Loucy (cell line): ENCODE results near the gene MSL3B.

ENCODE experiments used
- H2AFZ ChIP-seq: fragments of 200-600 bp; sonication (generic); 2 replicates; pipeline ENCODE4 v1.6.0; 2016; ENCODE audit warnings: antibody characterized with exemption, mild to moderate bottlenecking, low read length, moderate library complexity
- H3F3A ChIP-seq: fragments of 200-600 bp; 2 replicates; pipeline ENCODE4 v1.6.0; 2016; ENCODE audit warnings: antibody characterized with exemption, low read depth, mild to moderate bottlenecking
- H3K27me3 ChIP-seq: fragments of 200-600 bp; sonication (generic); 2 replicates; pipeline ENCODE4 v1.6.1; 2014; ENCODE audit warnings: low read length, mild to moderate bottlenecking; ENCODE audit not compliant: insufficient read depth, poor library complexity, severe bottlenecking
- H3K36me3 ChIP-seq: fragments of 200-600 bp; sonication (generic); 2 replicates; pipeline ENCODE4 v1.6.1; 2016; ENCODE audit warnings: low read length; ENCODE audit not compliant: insufficient read depth
- H3K4me1 ChIP-seq: fragments of 200-600 bp; sonication (generic); 2 replicates; pipeline ENCODE4 v1.5.1; 2014; ENCODE audit warnings: low read length, mild to moderate bottlenecking; ENCODE audit not compliant: insufficient read depth, poor library complexity, severe bottlenecking
- H3K4me2 ChIP-seq: fragments of 200-600 bp; sonication (generic); 2 replicates; pipeline ENCODE4 v1.6.0; 2014; ENCODE audit warnings: antibody characterized with exemption, low read length, low read depth, mild to moderate bottlenecking; ENCODE audit not compliant: poor library complexity, severe bottlenecking
- H3K4me3 ChIP-seq: fragments of 200-600 bp; sonication (generic); 2 replicates; pipeline ENCODE4 v1.5.1; 2014; ENCODE audit warnings: low read length, mild to moderate bottlenecking, mixed read lengths; ENCODE audit not compliant: poor library complexity, severe bottlenecking
- H3K79me2 ChIP-seq: fragments of 200-600 bp; sonication (generic); 2 replicates; pipeline ENCODE4 v1.6.1; 2014; ENCODE audit warnings: low read length; ENCODE audit not compliant: insufficient read depth
- H3K9ac ChIP-seq: fragments of 200-600 bp; sonication (generic); 2 replicates; pipeline ENCODE4 v1.6.0; 2014; ENCODE audit warnings: mild to moderate bottlenecking, low read depth, low read length, moderate library complexity; ENCODE audit not compliant: poor library complexity, severe bottlenecking
- H3K9me2 ChIP-seq: fragments of 200-600 bp; sonication (generic); replicated peaks from 2 replicates; pipeline ENCODE4 v1.6.1; 2016; ENCODE audit warnings: low read depth, low read length, mixed read lengths
- H3K9me3 ChIP-seq: fragments of 200-600 bp; sonication (generic); 2 replicates; pipeline ENCODE4 v1.6.1; 2014; ENCODE audit warnings: mild to moderate bottlenecking, antibody characterized with exemption, low read length, low read depth; ENCODE audit not compliant: insufficient read depth
- H4K20me1 ChIP-seq: fragments of 200-600 bp; sonication (generic); 2 replicates; pipeline ENCODE4 v1.6.0; 2014; ENCODE audit warnings: antibody characterized with exemption, low read length, mild to moderate bottlenecking; ENCODE audit not compliant: insufficient read depth, poor library complexity, severe bottlenecking
- EZH2phosphoT487 ChIP-seq: fragments of 200-600 bp; IDR thresholded peaks from 2 replicates; pipeline ENCODE4 v1.6.1; 2018; ENCODE audit warnings: antibody characterized with exemption, mild to moderate bottlenecking, moderate library complexity, borderline replicate concordance
- TF ChIP-seq, protein P1 (sequence below): fragments of 200-600 bp; sonication (generic); conservative IDR thresholded peaks from 2 replicates; pipeline ENCODE4 v1.5.1; 2014; ENCODE audit warnings: mild to moderate bottlenecking, antibody characterized with exemption, low read length

MSL3B gene

DNA sequence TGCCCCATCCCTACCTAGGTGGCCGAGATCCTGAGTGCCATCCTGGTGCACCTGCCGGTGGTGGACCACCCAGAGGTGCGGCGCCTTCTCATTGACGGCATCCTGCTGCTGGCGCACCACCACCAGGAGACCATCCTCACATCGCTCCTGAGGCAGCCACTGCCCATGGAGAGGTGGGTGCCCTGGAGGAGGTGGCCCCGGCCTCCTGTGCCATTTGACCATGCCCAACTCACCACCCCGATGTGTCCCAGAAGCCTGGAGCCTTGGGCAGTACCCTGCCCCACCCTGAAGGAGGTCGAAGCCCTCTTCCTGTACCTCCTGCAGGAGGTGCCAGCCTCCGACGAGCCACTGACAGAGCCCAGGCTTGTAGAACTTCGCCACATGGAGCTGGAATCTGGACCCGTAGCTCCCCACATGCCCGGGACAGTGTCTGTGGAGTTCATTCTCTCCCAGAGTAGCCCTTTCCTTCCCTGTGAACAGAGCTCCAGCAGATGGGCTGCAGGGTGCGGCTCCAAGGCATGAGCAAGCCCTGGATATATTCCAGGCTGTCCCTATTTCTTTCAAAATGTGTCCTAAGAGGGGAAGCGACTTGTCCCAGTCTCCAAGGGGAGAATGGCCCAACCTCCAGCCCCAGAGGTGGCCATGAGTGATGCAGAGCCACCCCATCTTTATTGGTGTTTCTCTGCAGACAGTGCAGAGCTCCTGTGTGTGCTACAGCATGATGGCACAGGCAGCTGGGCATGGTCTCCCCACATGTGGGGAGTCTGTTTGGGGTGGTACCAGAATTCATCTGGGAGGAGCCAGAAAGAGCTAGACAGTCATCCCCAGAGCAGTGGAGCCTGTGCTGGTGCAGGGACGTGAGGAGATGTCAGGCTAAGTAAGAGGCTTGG lies 48.1 kb downstream of the MSL3B start:
- Histone ChIP-seq H3K4me1 (no peaks in the 10 kb centered on the region), H3K4me2 (no peak overlapping the region), H3K9me2 (no peaks in the 10 kb centered on the region), H3K9ac (no peak overlapping the region), H3F3A (no peaks in the 10 kb centered on the region), H3K4me3 (no peak overlapping the region), H3K27me3 (no peaks in the 10 kb centered on the region), H2AFZ (no peak overlapping the region), H3K36me3 (no peaks in the 10 kb centered on the region), H3K79me2 (no peaks in the 10 kb centered on the region), H3K9me3 (no peaks in the 10 kb centered on the region), H4K20me1 (no peaks in the 10 kb centered on the region)
- TF ChIP-seq, protein P1, sequence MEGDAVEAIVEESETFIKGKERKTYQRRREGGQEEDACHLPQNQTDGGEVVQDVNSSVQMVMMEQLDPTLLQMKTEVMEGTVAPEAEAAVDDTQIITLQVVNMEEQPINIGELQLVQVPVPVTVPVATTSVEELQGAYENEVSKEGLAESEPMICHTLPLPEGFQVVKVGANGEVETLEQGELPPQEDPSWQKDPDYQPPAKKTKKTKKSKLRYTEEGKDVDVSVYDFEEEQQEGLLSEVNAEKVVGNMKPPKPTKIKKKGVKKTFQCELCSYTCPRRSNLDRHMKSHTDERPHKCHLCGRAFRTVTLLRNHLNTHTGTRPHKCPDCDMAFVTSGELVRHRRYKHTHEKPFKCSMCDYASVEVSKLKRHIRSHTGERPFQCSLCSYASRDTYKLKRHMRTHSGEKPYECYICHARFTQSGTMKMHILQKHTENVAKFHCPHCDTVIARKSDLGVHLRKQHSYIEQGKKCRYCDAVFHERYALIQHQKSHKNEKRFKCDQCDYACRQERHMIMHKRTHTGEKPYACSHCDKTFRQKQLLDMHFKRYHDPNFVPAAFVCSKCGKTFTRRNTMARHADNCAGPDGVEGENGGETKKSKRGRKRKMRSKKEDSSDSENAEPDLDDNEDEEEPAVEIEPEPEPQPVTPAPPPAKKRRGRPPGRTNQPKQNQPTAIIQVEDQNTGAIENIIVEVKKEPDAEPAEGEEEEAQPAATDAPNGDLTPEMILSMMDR = no peak
- TF ChIP-seq EZH2phosphoT487 = no peak

DNA sequence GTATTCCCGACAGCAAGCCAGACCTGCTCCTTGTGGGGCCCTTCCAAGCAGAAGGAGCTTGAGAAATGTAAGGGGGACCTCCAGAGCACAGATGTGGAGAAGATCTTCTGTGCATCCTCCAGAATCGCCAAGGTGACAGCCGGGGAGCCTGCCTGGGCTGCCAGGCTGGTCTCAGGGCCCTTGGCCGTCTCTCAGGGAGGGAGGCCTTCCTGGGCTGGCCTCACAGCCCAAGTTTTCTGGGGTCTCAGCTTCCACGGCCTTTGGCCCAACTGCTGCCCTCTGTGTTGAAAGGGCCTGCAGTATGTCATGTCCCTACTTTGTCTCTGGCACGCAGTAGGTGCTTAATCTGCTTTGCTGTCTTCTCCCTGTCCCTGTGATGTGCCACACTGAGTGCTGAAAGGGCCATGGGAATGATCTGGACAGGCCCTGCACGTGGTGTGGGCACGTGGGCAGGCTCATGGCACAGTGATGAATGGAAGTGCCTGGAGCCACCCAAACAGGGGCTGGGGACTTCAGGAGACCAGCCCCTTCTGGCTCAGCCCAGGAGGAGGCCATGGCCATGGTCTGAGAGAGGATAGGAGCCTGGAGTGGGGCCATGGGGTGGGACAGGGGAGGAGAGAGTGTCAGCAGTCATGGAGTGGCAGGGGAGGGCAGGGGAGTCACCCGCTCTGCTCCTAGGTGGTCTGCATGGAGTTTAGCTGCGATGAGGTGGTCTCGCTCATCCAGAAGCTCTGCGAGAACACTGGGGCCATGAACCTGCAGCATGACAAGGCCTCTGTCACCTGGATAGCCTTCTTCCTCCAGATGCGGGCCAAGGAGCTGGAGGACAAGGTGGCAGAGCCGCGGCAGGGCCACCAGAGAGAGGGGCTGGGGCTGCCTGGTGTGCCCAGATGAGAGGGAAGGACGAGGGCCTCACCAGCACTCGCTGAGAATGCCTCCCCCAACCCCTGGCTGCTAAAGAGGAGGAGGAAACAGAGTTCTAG lies 49.3 kb downstream of the MSL3B start:
- no peaks in the 10 kb centered on the region for H3K27me3 ChIP-seq
- no peak overlapping the region for H3K4me3 ChIP-seq
- H3K4me2 ChIP-seq = no peak overlapping the region
- no peak for TF ChIP-seq EZH2phosphoT487
- TF ChIP-seq, protein P1 = no peak
- H3K9me3 ChIP-seq = no peaks in the 10 kb centered on the region
- no peaks in the 10 kb centered on the region for H3K4me1 ChIP-seq
- H3F3A ChIP-seq = no peaks in the 10 kb centered on the region
- H3K79me2 ChIP-seq = no peaks in the 10 kb centered on the region
- H4K20me1 ChIP-seq = no peaks in the 10 kb centered on the region
- no peak overlapping the region for H2AFZ ChIP-seq
- no peaks in the 10 kb centered on the region for H3K9me2 ChIP-seq
- H3K9ac ChIP-seq = no peak overlapping the region
- no peaks in the 10 kb centered on the region for H3K36me3 ChIP-seq

DNA sequence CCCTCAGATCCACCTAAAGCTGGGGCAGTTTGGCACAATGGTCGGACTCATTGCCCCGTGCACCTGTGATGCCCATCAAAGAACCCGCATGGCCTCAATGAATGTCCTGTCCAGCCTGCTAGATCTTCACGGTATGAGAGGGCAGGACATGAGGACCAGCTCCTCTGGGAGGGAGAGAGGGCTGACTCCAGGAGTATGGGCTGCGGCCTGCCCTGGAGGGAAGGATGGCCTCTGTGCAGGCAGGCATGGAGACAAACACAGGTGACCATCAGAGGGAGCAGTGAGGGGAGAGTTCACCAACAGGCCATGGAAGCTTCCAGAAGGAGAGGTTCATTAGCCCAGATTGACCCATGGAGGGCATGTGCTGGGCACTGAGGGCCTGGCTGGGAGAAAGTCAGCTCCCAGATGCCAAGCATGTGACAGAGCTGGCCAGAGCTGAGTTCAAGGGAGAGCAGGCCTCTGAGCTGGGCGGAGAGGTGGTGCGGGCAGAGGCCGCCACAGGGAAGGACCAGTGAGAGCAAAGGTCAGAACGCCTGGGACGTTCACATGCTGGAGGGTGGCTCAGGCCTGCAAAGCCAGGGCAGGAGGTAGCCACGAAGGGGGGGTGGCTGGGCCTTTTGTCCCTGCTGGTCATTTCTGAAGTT lies 50.1 kb downstream of the MSL3B start:
- Histone ChIP-seq H3K4me3 (no peak overlapping the region), H3K9me2 (no peaks in the 10 kb centered on the region), H4K20me1 (no peaks in the 10 kb centered on the region), H3K4me2 (no peak overlapping the region), H3K27me3 (no peaks in the 10 kb centered on the region), H3K9me3 (no peaks in the 10 kb centered on the region), H3F3A (no peaks in the 10 kb centered on the region), H3K9ac (no peak overlapping the region), H3K36me3 (no peaks in the 10 kb centered on the region), H3K4me1 (no peaks in the 10 kb centered on the region), H3K79me2 (no peaks in the 10 kb centered on the region), H2AFZ (no peak overlapping the region)
- TF ChIP-seq, protein P1 = no peak
- TF ChIP-seq EZH2phosphoT487 = no peak
